D341Med (cell line): Measurements from ENCODE around the gene AGO1.
"Not testable (repeated sequence)": the region's sequence is repeated elsewhere in the genome, so short reads cannot be mapped to it uniquely, and the experiment has no call there.

Source experiments
- DNase-seq: peaks from one replicate; pipeline ENCODE4 v3.0.0; 2012; ENCODE audit warnings: low spot score

AGO1 gene

DNA sequence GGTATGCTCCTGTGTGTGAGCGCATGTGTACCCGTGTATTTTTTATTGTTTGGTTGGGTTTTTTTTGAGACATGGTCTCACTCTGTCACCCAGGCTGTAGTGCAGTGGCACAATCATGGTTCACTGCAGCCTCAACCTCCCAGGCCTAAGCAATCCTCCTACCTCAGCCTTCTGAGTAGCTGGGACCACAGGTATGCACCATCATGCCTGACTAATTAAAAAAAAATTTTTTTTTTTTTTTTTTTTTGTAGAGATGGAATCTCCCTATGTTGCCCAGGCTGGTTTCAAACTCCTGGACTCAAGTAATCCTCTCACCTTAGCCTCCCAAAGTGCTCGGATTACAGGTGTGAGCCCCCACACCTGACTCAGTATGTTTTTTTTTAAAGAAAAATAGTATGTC is 89.6 kb downstream of the AGO1 start:
- DNase-seq: not testable (repeated sequence)

DNA sequence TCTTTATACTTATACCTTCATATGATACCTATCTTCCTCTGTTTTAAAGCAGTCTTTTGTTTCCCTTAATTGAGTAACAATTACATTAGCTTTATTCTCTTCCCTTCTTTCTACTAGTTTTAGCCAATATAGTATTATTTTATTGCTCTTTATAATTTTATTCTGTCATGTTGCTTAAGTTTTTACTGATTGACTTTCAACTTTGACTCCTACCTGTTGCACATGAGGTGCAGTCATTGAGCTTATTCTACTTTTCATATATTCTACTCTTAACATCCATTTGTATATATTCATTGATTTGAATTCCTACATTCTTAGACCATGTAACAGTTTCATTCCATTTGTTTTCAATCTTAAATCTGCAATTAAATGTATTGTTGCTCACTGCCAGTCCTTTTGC is 97.1 kb downstream of the AGO1 start:
- DNase-seq: no peak
